GM12878 (cell line): Measurements from ENCODE around the gene EXOSC1. TPM values are rescaled to one million over a fixed set of nuclear protein-coding genes. Genes with fewer than 3 reads are reported as not detected.

Experiments used
- ATAC-seq: fragments of 200-7000 bp; cut with Tn5 transposase; 3 replicates; pipeline ENCODE4 v1.9.1; 2020; ENCODE audit warnings: mild to moderate bottlenecking, moderate library complexity
- BruUV-seq: library from RNA; stranded (reverse); fragments of 400-500 nt; replicated peaks from 2 replicates; lab custom pipeline; 2021; lab: Mats Ljungman, UMichigan
- CTCF ChIA-PET: fragments of 300-600 bp; sonication (Branson Sonifier 250); formaldehyde crosslinking; extraction: SDS; loops from one replicate; lab custom pipeline; 2021; ENCODE audit warnings: inconsistent platforms; lab: Yijun Ruan, JAX
- POLR2A ChIA-PET: fragments of 350-600 bp; formaldehyde crosslinking; extraction: SDS; loops from one replicate; lab custom pipeline; 2021; ENCODE audit warnings: inconsistent platforms; lab: Charles Lee
- RAD21 ChIA-PET: fragments of 300-600 bp; sonication (Branson Sonifier 250); formaldehyde crosslinking; loops from one replicate; lab custom pipeline; 2023; ENCODE audit warnings: antibody characterized with exemption; ENCODE audit not compliant: unreplicated experiment; lab: Charles Lee
- SMC1A ChIA-PET: fragments of 300-600 bp; sonication (Branson Sonifier 250); formaldehyde crosslinking; loops from one replicate; lab custom pipeline; 2023; ENCODE audit not compliant: unreplicated experiment, uncharacterized antibody; lab: Charles Lee
- DNase-seq: peaks from one replicate; pipeline ENCODE4 v3.0.0-alpha.2; 2011; ENCODE audit warnings: low read depth, low spot score
- FAIRE-seq: peaks from 3 replicates; lab custom pipeline; 2011; peaks lifted over from hg19 to GRCh38; lab: Jason Lieb, UNC
- H2AFZ ChIP-seq: 2 replicates; pipeline ENCODE4 v1.6.0; 2011; ENCODE audit warnings: low read depth, low read length, control low read depth; ENCODE audit not compliant: control insufficient read depth
- H3K27ac ChIP-seq: 2 replicates; pipeline ENCODE4 v1.5.1; 2011; ENCODE audit warnings: control low read depth; ENCODE audit not compliant: control insufficient read depth, insufficient read depth
- H3K27me3 ChIP-seq, 2 experiments: replicated peaks in 1 of 2; 2 replicates each; pipeline versions ENCODE4 v1.6.0 to v1.6.1; 2011; ENCODE audit warnings: low read length in 1 of 2; ENCODE audit not compliant: control insufficient read depth in 2 of 2, insufficient read depth in 2 of 2
- H3K36me3 ChIP-seq, 2 experiments: 2 replicates each; pipeline ENCODE4 v1.5.1; 2011; ENCODE audit warnings: low read length in 1 of 2; ENCODE audit not compliant: control insufficient read depth in 2 of 2, insufficient read depth in 2 of 2
- H3K4me1 ChIP-seq: 2 replicates; pipeline ENCODE4 v1.6.1; 2011; ENCODE audit warnings: mild to moderate bottlenecking, low read length, moderate library complexity, mixed read lengths; ENCODE audit not compliant: control insufficient read depth, insufficient read depth
- H3K4me2 ChIP-seq: 2 replicates; pipeline ENCODE4 v1.6.0; 2011; ENCODE audit warnings: control low read depth; ENCODE audit not compliant: control insufficient read depth, insufficient read depth
- H3K4me3 ChIP-seq: fragments of 200-600 bp; sonication (generic); 2 replicates; pipeline ENCODE4 v1.5.1; 2016
- H3K79me2 ChIP-seq: 2 replicates; pipeline ENCODE4 v1.6.0; 2011; ENCODE audit warnings: low read length; ENCODE audit not compliant: control insufficient read depth, insufficient read depth
- H3K9ac ChIP-seq: 2 replicates; pipeline ENCODE4 v1.8.0; 2011; ENCODE audit warnings: low read length, control low read depth, mixed read lengths; ENCODE audit not compliant: control insufficient read depth, insufficient read depth
- H3K9me3 ChIP-seq: replicated peaks from 3 replicates; pipeline ENCODE4 v1.5.1; 2011; ENCODE audit warnings: mild to moderate bottlenecking, low read length; ENCODE audit not compliant: control insufficient read depth, insufficient read depth
- H4K20me1 ChIP-seq: 2 replicates; pipeline ENCODE4 v1.6.0; 2011; ENCODE audit not compliant: control insufficient read depth, insufficient read depth
- BACH1 ChIP-seq: fragments of 450-650 bp; IDR thresholded peaks from 2 replicates; pipeline ENCODE4 v1.6.1; 2017; ENCODE audit warnings: mild to moderate bottlenecking, borderline replicate concordance
- PAX8 ChIP-seq: fragments of 450-650 bp; IDR thresholded peaks from 2 replicates; pipeline ENCODE4 v1.6.1; 2017; ENCODE audit warnings: mild to moderate bottlenecking, moderate library complexity
- SPI1 ChIP-seq: IDR thresholded peaks from 2 replicates; pipeline ENCODE4 v1.6.1; 2011; ENCODE audit warnings: low read depth, mild to moderate bottlenecking, low read length, moderate library complexity, borderline replicate concordance; ENCODE audit not compliant: insufficient read depth
- STAT3 ChIP-seq: IDR thresholded peaks from 2 replicates; pipeline ENCODE4 v1.6.1; 2011; ENCODE audit warnings: low read depth, low read length, improper control_type of control experiment
- WGBS: methylation state at CpG from one replicate; pipeline ENCODE4 v1.1.6; 2016; ENCODE audit warnings: low lambda C conversion rate; ENCODE audit not compliant: insufficient replicate concordance, insufficient coverage; ENCODE audit errors: missing lambda C conversion rate; 5-methylcytosine and 5-hydroxymethylcytosine counted together
- in situ Hi-C: fragments of 300-500 bp; cut with MboI; formaldehyde crosslinking; loops from 9 replicates; pipeline ENCODE4 v1.14.3; 2018; ENCODE audit warnings: mixed read lengths
- intact Hi-C: fragments of 100-400 bp; cut with micrococcal nuclease; formaldehyde crosslinking; loops from one replicate; pipeline ENCODE4 v1.14.2; 2022; ENCODE audit not compliant: unreplicated experiment
- polyA plus RNA-seq, 11 experiments: library from polyadenylated mRNA; depleted of rRNA in 4 of 11; unstranded in 6 of 11; stranded (reverse) in 5 of 11; fragments of >200 nt; fragmentation: Nextera tagmentation in 4 of 11; fragmentation: Illumina TruSeq in 1 of 11; extraction: Ambion mirVana in 4 of 11; extraction: Trizol in 1 of 11; gene quantifications; 1 replicate in 1 of 11; 2 replicates in 10 of 11; pipeline versions ENCODE4 v1.2.1 to v1.2.3, GENCODE V29; 2011 to 2016; ENCODE audit warnings: inconsistent platforms in 2 of 11, missing spikeins in 2 of 11, low read depth in 1 of 11
- total RNA-seq, 4 experiments: library from RNA; depleted of rRNA in 3 of 4; stranded (reverse); fragments of >200 nt in 3 of 4; fragmentation: Illumina TruSeq in 1 of 4; extraction: Trizol in 1 of 4; gene quantifications; 2 replicates each; pipeline versions ENCODE4 v1.2.1 to v1.2.3, GENCODE V29; 2013 to 2021
- TF ChIP-seq, protein P1 (sequence below): fragments of 450-650 bp; formaldehyde crosslinking; IDR thresholded peaks from 2 replicates; pipeline ENCODE4 v1.5.0; 2022; ENCODE audit warnings: mild to moderate bottlenecking, missing genetic modification characterization

Gene EXOSC1
- total and polyA plus RNA-seq, 10 of the 15 experiments (the other 5 are each of a cell fraction or from before 2014, with no cell fraction given), result 43.4 to 121 (median 75.1) TPM

DNA sequence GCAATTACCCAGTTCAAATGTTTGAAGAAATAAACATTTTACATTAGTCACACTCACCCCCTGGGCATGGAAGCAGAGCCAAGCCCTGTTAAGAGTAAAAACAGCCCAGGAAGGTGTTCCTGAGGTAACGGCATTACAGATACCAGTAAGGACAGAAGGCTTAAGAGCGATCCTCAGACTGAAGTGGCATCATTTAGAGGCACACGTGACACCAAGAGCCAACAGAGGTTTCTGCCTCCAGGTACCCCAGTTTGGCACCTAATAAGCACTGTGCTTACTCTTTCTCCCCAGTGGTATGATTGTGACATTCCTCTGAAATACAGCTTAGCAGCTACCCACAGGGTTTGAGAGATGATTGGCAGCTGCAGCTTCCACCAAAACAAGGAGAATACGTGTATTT is 35.3 kb upstream of the EXOSC1 start:
- Histone ChIP-seq H3K9me3 (no peaks in the 10 kb centered on the region), H3K36me3 (peaks cover 8 to 23% of the 10 kb centered on the region in 2 experiments), H4K20me1 (no peaks in the 10 kb centered on the region), H3K27ac (no peak overlapping the region), H3K4me2 (no peak overlapping the region), H2AFZ (no peak overlapping the region), H3K4me1 (no peaks in the 10 kb centered on the region), H3K4me3 (no peak overlapping the region), H3K9ac (no peak overlapping the region), H3K79me2 (peaks cover 7% of the 10 kb centered on the region), H3K27me3 (no peaks in the 10 kb centered on the region)
- POLR2A ChIA-PET, result no interaction called here
- CTCF ChIA-PET, result no interaction called here
- FAIRE-seq (no peak), ATAC-seq (no peak), DNase-seq (no peak)
- TF ChIP-seq PAX8, result no peak
- no peak for TF ChIP-seq BACH1
- no peak for TF ChIP-seq STAT3
- TF ChIP-seq, protein P1, sequence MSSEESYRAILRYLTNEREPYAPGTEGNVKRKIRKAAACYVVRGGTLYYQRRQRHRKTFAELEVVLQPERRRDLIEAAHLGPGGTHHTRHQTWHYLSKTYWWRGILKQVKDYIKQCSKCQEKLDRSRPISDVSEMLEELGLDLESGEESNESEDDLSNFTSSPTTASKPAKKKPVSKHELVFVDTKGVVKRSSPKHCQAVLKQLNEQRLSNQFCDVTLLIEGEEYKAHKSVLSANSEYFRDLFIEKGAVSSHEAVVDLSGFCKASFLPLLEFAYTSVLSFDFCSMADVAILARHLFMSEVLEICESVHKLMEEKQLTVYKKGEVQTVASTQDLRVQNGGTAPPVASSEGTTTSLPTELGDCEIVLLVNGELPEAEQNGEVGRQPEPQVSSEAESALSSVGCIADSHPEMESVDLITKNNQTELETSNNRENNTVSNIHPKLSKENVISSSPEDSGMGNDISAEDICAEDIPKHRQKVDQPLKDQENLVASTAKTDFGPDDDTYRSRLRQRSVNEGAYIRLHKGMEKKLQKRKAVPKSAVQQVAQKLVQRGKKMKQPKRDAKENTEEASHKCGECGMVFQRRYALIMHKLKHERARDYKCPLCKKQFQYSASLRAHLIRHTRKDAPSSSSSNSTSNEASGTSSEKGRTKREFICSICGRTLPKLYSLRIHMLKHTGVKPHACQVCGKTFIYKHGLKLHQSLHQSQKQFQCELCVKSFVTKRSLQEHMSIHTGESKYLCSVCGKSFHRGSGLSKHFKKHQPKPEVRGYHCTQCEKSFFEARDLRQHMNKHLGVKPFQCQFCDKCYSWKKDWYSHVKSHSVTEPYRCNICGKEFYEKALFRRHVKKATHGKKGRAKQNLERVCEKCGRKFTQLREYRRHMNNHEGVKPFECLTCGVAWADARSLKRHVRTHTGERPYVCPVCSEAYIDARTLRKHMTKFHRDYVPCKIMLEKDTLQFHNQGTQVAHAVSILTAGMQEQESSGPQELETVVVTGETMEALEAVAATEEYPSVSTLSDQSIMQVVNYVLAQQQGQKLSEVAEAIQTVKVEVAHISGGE (CRISPR knock-in tag), result no peak
- no peak for TF ChIP-seq SPI1
- SMC1A ChIA-PET, result interaction anchor here (1.3 kb wide), 1 partner anchor 14 kb away, joined by 7 read pairs; no protein-coding TSS in a partner anchor
- RAD21 ChIA-PET, result no interaction called here
- intact Hi-C loops (no loop called here), in situ Hi-C loops (no loop called here)
- BruUV-seq, result no TSS peak
- WGBS, result 99% methylated on average over 4 of the region's 4 CpGs
